ENCODE results near the gene GUCY2F.

GUCY2F gene

DNA sequence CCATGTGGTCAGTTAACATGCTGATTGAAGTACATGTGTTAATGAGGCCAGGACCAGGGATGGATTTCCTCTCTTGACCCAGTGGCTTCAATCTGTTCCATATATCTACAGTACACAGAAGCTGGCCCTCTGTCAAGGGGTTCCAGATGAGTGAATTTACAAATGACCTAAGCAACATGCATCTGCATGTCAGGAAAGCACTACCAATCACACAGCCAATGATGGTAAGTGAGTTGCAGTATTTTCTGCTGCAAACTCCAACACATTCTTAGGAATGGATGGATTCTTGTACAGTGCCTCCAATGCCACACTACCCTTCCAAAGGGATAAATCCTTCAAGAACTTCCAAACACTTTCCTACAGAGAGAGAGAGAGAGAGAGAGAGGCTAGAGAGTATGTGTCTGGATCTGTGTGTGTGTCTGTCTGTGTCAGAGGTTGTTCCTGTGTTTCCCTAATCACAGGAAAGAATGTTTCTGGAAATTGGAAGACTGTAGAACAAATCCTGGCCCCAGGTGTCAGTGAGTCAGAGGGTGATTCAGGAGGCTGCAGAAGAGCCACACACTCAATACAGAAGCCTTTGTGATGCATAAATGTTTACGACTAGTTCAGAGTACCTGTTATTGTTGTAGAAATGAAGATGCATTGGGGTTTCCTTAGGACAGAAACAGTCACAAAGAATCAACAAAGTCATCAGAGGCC lies 107.5 kb downstream of the GUCY2F start:
- TF ChIP-seq, protein P1, sequence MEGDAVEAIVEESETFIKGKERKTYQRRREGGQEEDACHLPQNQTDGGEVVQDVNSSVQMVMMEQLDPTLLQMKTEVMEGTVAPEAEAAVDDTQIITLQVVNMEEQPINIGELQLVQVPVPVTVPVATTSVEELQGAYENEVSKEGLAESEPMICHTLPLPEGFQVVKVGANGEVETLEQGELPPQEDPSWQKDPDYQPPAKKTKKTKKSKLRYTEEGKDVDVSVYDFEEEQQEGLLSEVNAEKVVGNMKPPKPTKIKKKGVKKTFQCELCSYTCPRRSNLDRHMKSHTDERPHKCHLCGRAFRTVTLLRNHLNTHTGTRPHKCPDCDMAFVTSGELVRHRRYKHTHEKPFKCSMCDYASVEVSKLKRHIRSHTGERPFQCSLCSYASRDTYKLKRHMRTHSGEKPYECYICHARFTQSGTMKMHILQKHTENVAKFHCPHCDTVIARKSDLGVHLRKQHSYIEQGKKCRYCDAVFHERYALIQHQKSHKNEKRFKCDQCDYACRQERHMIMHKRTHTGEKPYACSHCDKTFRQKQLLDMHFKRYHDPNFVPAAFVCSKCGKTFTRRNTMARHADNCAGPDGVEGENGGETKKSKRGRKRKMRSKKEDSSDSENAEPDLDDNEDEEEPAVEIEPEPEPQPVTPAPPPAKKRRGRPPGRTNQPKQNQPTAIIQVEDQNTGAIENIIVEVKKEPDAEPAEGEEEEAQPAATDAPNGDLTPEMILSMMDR (IDR thresholded peaks at IDR 0.05) = no peak
- no peak for TF ChIP-seq ZFX (IDR thresholded peaks at IDR 0.05; ENCODE audit: borderline replicate concordance)

DNA sequence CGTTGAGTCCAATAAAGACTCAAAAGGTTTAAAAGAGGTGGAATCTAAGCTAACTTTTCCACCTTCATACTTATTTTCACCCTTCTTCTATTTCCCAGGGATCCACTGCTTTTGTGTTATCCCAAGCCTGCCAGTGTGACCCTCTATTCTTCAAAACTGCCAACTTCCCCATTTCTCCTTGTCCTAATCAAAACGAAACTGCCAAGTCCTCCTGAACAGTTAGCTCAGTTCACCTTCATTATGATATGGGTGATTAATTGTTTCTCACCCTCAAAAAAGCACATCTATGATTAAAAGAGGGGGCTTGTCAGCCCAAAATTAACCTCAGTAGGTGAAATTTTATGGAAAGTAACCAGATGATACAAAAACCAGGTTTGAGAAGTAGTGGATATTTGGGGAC lies 108.4 kb downstream of the GUCY2F start:
- no peak overlapping the region for H3K27ac ChIP-seq
- TF ChIP-seq ZFX (IDR thresholded peaks at IDR 0.05; ENCODE audit: borderline replicate concordance) = no peak
- TF ChIP-seq, protein P1 (IDR thresholded peaks at IDR 0.05) = no peak

More for the DNA sequence above, 107.5 kb downstream of the GUCY2F start:
- H3K27ac ChIP-seq = no peak overlapping the region

DNA sequence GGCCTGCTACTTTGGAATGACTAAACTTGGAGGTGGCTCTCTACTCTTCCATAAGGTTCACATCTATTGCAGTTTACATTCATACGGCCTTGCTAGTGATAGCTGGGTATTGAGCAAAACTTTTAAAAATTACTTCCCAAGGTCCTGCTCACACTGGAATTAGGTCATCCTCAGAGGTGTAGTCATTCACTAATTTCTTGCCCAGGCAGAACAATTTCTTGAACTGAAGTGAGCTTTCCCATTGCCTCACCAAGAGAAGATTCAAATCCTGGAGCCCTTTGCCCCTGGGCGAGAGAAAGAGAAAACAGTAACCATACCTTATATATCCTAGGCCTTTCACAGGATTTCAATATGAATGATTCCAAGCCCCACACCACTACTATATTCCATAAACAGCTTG lies 109.2 kb downstream of the GUCY2F start:
- H3K27ac ChIP-seq = no peak overlapping the region
- no peak for TF ChIP-seq ZFX (IDR thresholded peaks at IDR 0.05; ENCODE audit: borderline replicate concordance)
- TF ChIP-seq, protein P1 (IDR thresholded peaks at IDR 0.05) = no peak

DNA sequence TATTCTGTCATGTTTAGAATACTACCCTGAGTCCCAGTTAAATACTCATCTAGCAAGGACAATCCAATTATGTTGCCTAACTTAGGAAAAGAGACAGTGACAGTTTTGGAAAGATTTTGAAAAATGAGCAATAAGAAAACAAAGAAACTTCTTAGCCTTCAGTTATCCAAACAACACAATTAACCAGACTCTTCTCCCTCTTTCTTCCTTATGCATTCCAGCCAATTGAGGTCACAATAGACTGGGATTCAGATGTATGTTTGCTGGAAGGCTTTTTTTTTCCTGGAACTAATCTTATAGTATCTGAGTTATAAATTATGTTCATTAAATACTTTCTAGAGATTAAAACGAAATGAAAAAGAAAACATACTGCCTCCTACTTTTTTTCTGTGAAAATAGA lies 109.6 kb downstream of the GUCY2F start:
- TF ChIP-seq, protein P1 (IDR thresholded peaks at IDR 0.05) = no peak
- no peak for TF ChIP-seq ZFX (IDR thresholded peaks at IDR 0.05; ENCODE audit: borderline replicate concordance)
- H3K27ac ChIP-seq = no peak overlapping the region

DNA sequence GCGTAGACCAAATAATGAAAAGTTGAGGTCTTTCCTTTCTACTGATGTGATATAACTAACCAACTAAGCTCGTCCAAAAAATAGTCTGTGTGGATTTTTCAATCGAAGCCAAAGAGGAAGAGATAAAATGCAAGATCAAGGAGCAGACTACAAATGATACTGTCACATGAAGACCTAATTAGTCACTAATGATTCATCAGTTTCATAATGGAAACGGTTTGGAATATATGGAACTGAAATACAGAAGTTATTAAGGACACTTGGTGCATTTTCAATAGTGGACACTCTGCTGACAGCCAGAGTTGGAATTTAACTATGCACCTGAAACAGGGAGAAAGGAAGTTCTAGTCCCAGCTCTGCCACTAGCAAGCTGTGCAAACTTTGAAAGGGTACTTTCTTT lies 119.8 kb downstream of the GUCY2F start:
- no peak overlapping the region for H3K27ac ChIP-seq
- TF ChIP-seq ZFX (IDR thresholded peaks at IDR 0.05; ENCODE audit: borderline replicate concordance) = no peak
- TF ChIP-seq, protein P1 (IDR thresholded peaks at IDR 0.05) = no peak

DNA sequence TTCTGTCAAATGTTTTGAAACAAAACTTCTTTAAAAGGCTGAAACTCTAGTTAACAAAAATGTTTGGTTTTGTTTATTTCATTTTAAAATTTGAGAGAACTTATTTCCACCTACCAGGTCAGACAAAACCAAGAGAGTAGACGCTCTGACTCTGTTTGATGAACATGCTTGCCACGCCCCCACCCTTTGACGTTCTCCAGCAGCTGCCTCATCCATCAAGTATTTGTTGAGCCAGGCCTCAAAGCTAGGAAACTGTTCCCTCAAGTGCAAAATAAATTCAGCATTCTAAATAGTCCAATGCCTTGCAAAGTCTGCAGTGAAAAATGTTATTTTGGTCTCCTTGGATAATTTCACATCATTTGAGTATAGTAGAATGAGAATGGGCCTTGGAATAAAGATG lies 121.6 kb downstream of the GUCY2F start:
- no peak overlapping the region for H3K27ac ChIP-seq
- TF ChIP-seq ZFX (IDR thresholded peaks at IDR 0.05; ENCODE audit: borderline replicate concordance) = no peak
- TF ChIP-seq, protein P1 (IDR thresholded peaks at IDR 0.05) = no peak

DNA sequence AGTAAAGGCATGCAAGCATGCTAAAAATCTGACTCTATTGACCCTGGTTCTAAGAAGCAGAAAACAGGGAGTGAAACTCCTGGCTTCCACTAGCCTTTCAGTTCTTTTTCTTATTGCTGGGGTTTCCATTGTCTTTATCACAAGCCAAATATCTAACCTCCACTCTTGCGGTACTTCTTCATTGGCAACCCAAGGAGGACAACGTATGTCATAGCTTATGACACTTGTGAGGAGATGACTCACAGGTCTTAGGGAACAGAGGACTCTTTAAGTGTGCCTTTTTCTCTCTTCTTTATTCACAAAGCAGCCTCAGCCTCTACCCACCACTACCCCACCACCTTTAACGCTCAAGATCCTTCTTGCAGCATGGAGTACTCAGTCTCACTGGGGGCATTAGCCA lies 124.2 kb downstream of the GUCY2F start:
- H3K27ac ChIP-seq = no peak overlapping the region
- no peak for TF ChIP-seq ZFX (IDR thresholded peaks at IDR 0.05; ENCODE audit: borderline replicate concordance)
- TF ChIP-seq, protein P1 (IDR thresholded peaks at IDR 0.05) = no peak

Data from 22Rv1 (cell line).